ENCODE data around the gene IL17REL. TPM values are rescaled to one million over a fixed set of nuclear protein-coding genes. Genes with fewer than 3 reads are reported as not detected.

Gene IL17REL
- total RNA-seq, 4 donors from 2014 or later, result not detected

GRCh38 chr22:49966774-49967705 lies 45.5 kb downstream of the IL17REL start:
- intact Hi-C loops (cut with DNase I; ENCODE audit: low total_unique reads), result no loop called here
- no peak for TF ChIP-seq CTCF (IDR thresholded peaks at IDR 0.05 in 4 of 5, conservative IDR thresholded peaks at IDR 0.05 in 1 of 5)
- TF ChIP-seq POLR2A (IDR thresholded peaks at IDR 0.05), result peak; percentile 8 to 10
- Histone ChIP-seq H3K4me1 (peaks cover 57 to 64% of the 10 kb centered on the region in 2 donors), H3K36me3 (peaks cover 2 to 20% of the 10 kb centered on the region in 2 donors), H3K9me3 (no peaks in the 10 kb centered on the region), H3K27me3 (no peaks in the 10 kb centered on the region), H3K4me3 (peak overlapping the region; percentile 43 to 56 (median 48)), H3K27ac (peak overlapping the region; percentile 90 to 99 (median 95))
- in situ Hi-C loops (cut with MboI; ENCODE audit: low sequenced_read_pairs in 4 of 4), result no loop called here
- ATAC-seq, result peak in 1 of 2 donors; percentile 4
- DNase-seq, result peak in 1 of 2 donors; percentile 76

- TF ChIP-seq POLR2A (IDR thresholded peaks at IDR 0.05), result no peak
- no peak for TF ChIP-seq CTCF (IDR thresholded peaks at IDR 0.05 in 4 of 5, conservative IDR thresholded peaks at IDR 0.05 in 1 of 5)
- Histone ChIP-seq H3K36me3 (peaks cover 2 to 24% of the 10 kb centered on the region in 2 donors), H3K4me3 (peak overlapping the region; percentile 43 to 56 (median 48)), H3K4me1 (peaks cover 52 to 64% of the 10 kb centered on the region in 2 donors), H3K27ac (peak overlapping the region; percentile 90 to 99 (median 95)), H3K9me3 (no peaks in the 10 kb centered on the region), H3K27me3 (no peaks in the 10 kb centered on the region)
- peak in 1 of 2 donors; percentile 39 for DNase-seq
- no peak for ATAC-seq
- in situ Hi-C loops (cut with MboI; ENCODE audit: low sequenced_read_pairs in 4 of 4), result no loop called here
- intact Hi-C loops (cut with DNase I; ENCODE audit: low total_unique reads), result no loop called here
These were observed 46.4 kb downstream of the IL17REL start for GRCh38 chr22:49966041-49966773.

GRCh38 chr22:49965091-49966040 lies 47.2 kb downstream of the IL17REL start:
- Histone ChIP-seq H3K27me3 (no peaks in the 10 kb centered on the region), H3K36me3 (peaks cover 2 to 24% of the 10 kb centered on the region in 2 donors), H3K9me3 (no peaks in the 10 kb centered on the region), H3K27ac (peak overlapping the region; percentile 90 to 99 (median 95)), H3K4me1 (peaks cover 50 to 61% of the 10 kb centered on the region in 2 donors), H3K4me3 (peak overlapping the region; percentile 83 to 98 (median 88))
- in situ Hi-C loops (cut with MboI; ENCODE audit: low sequenced_read_pairs in 4 of 4), result no loop called here
- DNase-seq (peak in 1 of 2 donors; percentile 44), ATAC-seq (no peak)
- TF ChIP-seq CTCF (IDR thresholded peaks at IDR 0.05 in 4 of 5, conservative IDR thresholded peaks at IDR 0.05 in 1 of 5), result no peak
- TF ChIP-seq POLR2A (IDR thresholded peaks at IDR 0.05), result no peak
- intact Hi-C loops (cut with DNase I; ENCODE audit: low total_unique reads), result no loop called here
